GM12865 (cell line): ENCODE results near the gene CHST3.

Source experiments
- DNase-seq: peaks from one replicate; pipeline ENCODE4 v3.0.0; 2010; ENCODE audit warnings: low read depth
- H3K4me3 ChIP-seq: 2 replicates; pipeline ENCODE4 v1.5.1; 2011; ENCODE audit warnings: mild to moderate bottlenecking, low read depth, low read length, control low read depth
- TF ChIP-seq, protein P1 (sequence below): IDR thresholded peaks from 2 replicates; pipeline ENCODE4 v1.5.1; 2011; ENCODE audit warnings: low read length, control low read depth, low read depth, inconsistent platforms; ENCODE audit not compliant: insufficient read depth; ENCODE audit errors: missing control alignments

The CHST3 gene

DNA sequence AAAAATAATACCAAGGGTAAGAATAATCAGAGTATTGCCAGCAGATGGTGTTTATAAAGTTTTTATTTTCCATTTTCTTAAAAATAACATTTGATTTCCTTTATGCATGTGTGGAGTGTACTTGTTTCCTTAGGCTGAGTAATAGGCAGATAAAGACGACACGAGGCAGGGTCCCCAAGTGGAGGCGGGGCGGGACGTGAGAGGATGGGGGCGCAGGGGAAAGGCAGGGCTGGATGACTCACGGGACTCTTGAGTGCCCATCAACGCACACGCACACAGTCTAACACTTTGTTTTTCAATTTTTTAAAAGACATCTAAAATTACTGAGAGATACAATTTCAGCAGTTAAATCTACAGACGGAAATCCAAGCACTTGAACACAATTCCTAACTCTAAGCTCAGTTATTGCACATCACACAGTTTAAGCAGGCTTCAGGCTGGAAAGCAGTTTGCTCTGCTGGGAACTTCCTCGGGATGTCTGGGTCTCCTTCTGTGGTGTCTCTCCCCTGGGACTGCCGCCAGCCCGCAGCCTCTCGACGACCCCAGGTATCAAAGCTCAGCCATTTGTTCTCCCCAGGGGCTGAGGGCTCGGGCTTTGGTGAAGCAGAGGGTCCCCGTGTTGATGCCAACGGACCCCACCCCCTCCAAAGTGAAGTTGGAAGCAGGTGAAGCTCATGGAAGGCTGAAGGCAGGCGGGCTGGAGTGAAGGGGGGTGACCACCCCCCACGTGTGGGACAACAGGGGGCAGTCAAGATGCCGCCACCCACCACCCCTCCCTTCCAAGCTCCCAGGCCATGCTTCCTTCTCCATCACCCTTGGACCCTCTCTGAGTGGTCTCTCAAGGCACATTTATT, 95.0 kb downstream of the CHST3 start:
- TF ChIP-seq, protein P1, sequence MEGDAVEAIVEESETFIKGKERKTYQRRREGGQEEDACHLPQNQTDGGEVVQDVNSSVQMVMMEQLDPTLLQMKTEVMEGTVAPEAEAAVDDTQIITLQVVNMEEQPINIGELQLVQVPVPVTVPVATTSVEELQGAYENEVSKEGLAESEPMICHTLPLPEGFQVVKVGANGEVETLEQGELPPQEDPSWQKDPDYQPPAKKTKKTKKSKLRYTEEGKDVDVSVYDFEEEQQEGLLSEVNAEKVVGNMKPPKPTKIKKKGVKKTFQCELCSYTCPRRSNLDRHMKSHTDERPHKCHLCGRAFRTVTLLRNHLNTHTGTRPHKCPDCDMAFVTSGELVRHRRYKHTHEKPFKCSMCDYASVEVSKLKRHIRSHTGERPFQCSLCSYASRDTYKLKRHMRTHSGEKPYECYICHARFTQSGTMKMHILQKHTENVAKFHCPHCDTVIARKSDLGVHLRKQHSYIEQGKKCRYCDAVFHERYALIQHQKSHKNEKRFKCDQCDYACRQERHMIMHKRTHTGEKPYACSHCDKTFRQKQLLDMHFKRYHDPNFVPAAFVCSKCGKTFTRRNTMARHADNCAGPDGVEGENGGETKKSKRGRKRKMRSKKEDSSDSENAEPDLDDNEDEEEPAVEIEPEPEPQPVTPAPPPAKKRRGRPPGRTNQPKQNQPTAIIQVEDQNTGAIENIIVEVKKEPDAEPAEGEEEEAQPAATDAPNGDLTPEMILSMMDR, result no peak
- no peak for DNase-seq
- no peak overlapping the region for H3K4me3 ChIP-seq

DNA sequence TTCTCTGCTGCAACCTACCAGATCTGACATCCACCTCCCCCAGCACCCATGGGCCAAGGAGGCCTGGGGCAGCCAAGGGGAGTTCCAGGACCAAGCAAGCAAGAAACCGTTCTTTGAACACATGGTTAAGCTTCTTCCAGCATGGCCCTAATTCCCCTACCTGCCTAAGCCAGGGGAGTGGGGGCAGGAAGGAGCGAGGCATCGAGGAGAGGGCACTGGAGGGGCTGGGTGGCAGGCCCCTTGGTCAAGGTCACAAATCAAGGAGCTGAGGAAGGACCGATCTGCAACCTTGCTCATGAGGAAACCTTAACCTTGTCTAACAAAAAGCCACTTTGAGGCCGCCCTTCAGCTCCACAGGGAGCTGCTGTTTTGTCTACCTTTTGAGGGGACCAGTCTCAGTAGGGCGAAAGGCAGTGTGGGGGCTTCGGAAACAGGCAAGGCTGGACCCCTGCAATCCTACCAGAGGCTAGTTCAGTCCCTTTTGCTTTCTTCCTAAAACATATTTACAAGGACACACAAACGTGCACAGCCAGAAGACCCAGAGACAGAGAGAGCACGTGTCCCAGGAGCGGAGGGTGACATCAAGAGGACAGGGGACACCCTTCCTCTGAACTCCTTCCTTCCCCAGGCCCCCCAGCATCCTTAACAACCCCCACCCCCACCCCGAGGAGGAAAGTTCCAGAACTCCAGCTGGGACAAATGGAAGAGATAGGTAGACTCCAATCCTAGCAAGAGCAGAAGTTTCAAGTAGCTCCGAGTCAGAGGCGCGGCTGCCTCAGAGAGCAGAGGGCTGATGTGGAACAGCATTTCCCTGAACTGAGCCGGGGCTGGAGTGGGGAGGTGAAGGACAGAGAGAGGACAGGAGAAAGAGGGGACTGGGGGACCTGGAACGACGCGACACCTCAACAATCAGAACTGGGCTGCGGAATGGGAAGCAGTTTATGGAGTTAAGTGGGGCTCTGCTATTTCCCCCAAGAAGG, 95.9 kb downstream of the CHST3 start:
- H3K4me3 ChIP-seq, result no peak overlapping the region
- TF ChIP-seq, protein P1, result no peak
- peak; percentile 33 for DNase-seq

DNA sequence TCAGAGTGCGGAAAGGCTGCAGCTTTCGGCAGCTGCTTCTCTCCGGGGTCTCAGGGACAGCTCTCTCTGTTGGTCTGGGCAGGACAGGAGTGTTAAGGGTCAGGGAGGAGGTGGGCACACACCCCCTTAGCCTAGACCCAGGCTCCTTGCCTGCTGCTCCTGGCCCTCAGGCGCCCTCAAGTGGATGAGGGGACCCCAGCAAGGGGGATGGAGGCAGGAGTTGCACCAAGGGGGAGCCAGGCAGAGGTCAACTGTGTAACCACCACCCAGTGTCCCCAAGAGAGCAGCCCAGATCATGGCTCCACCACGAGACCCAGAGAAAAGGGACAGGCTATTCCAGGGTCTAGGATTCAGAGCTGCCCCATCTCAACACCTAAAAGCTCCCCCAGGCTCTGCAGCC, 97.3 kb downstream of the CHST3 start:
- TF ChIP-seq, protein P1, result peak; percentile 21
- no peak for DNase-seq
- H3K4me3 ChIP-seq, result no peak overlapping the region

DNA sequence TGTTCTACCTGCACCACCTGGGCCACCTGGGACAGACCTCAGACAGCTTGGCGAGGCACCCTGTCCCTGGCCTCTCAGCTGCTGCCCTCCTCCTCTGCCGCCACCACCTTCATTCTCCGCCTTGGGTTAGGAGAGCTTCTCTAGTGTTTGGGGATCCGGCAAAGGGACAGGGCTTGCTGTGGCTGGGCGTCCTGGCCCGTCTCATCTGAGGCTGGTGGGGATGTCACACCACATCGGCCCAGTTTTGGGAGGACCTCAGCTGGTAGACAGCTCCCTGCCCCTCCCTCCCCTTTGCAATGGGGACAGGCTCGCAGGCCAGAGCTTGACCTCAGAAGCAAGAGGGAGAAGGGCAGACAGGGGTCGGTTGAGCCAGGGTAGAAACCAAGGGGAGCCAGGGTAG, 97.7 kb downstream of the CHST3 start:
- no peak overlapping the region for H3K4me3 ChIP-seq
- TF ChIP-seq, protein P1, result no peak
- no peak for DNase-seq

DNA sequence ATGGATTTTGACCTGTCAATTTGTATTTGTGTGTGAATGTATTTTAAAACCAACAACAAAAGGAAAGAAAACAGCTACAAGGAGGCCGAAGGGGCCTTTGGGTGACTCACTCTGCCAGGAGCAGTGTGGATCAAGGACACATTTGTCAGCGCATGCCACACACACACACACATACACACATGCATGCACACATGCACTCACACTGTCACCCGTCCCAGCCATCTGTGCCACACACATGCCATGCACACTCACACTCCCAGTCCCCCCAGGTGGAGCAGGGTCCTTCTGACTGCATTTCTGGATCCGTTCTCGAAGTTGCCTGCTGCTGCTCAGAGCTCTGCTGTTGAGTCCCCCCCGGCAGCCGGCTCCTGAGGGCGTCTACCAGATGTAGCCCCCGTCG, 98.2 kb downstream of the CHST3 start:
- DNase-seq, result no peak
- TF ChIP-seq, protein P1, result no peak
- no peak overlapping the region for H3K4me3 ChIP-seq
